Esophagus muscularis mucosa (tissue), 4 donors: ENCODE data around the gene FBXO46. TPM values are rescaled to one million over a fixed set of nuclear protein-coding genes. Genes with fewer than 3 reads are reported as not detected.

Experiments
- DNase-seq: peaks from one replicate; pipeline ENCODE4 v3.0.0-alpha.2; 2017; ENCODE audit errors: extremely low spot score
- H3K27ac ChIP-seq, 4 donors: fragments of 200-600 bp; sonication (generic); replicated peaks in 1 of 4; 1 replicate in 3 of 4; 2 replicates in 1 of 4; pipeline ENCODE4 v1.5.1; 2016 to 2019; ENCODE audit warnings: mild to moderate bottlenecking in 1 of 4
- H3K27me3 ChIP-seq, 4 donors: fragments of 200-600 bp; sonication (generic); one replicate each; pipeline versions ENCODE4 v1.5.1 to v1.6.0; 2016 to 2019
- H3K36me3 ChIP-seq, 4 donors: fragments of 200-600 bp; sonication (generic); one replicate each; pipeline ENCODE4 v1.5.1; 2016 to 2019
- H3K4me1 ChIP-seq, 4 donors: fragments of 200-600 bp; sonication (generic); one replicate each; pipeline ENCODE4 v1.5.1; 2016 to 2019
- H3K4me3 ChIP-seq, 4 donors: fragments of 200-600 bp; sonication (generic); 1 replicate in 2 of 4; 2 replicates in 2 of 4; pipeline ENCODE4 v1.5.1; 2016 to 2019; ENCODE audit warnings: mild to moderate bottlenecking in 4 of 4, moderate library complexity in 1 of 4
- H3K9me3 ChIP-seq, 4 donors: fragments of 200-600 bp; sonication (generic); 1 replicate in 3 of 4; 2 replicates in 1 of 4; pipeline ENCODE4 v1.5.1; 2016 to 2019
- CTCF ChIP-seq, 3 experiments: fragments of 200-600 bp in 2 of 3; fragments of 450-650 bp in 1 of 3; sonication (generic) in 2 of 3; IDR thresholded peaks; one replicate each; pipeline ENCODE4 v1.5.1; 2017 to 2019; ENCODE audit warnings: antibody characterized with exemption in 3 of 3, mild to moderate bottlenecking in 2 of 3, moderate library complexity in 1 of 3
- EP300 ChIP-seq: sonication (generic); formaldehyde crosslinking; IDR thresholded peaks from one replicate; pipeline ENCODE4 v1.6.1; 2017; ENCODE audit warnings: antibody characterized with exemption
- POLR2A ChIP-seq: fragments of 450-650 bp; IDR thresholded peaks from one replicate; pipeline ENCODE4 v1.6.1; 2017; ENCODE audit warnings: antibody characterized with exemption, moderate library complexity, mild to moderate bottlenecking, low read depth
- POLR2AphosphoS5 ChIP-seq, 2 donors: sonication (generic); formaldehyde crosslinking; IDR thresholded peaks; one replicate each; pipeline ENCODE4 v1.6.1; 2017; ENCODE audit warnings: antibody characterized with exemption in 2 of 2
- WGBS: methylation state at CpG from one replicate; pipeline ENCODE4 v1.1.5; 2018; 5-methylcytosine and 5-hydroxymethylcytosine counted together
- intact Hi-C: fragments of 100-400 bp; cut with DNase I; formaldehyde crosslinking; loops from one replicate; pipeline ENCODE4 v1.15.1; 2023
- total RNA-seq, 4 donors: library from RNA; depleted of rRNA; stranded (reverse); fragments of >200 nt; gene quantifications; one replicate each; pipeline versions ENCODE4 v1.1.0 to v1.2.1, GENCODE V29; 2016

Gene FBXO46
- total RNA-seq, 4 donors from 2014 or later = 8.6 to 27.7 (median 18.2) TPM

GRCh38 chr19:45763691-45764294 lies 33.1 kb upstream of the FBXO46 start:
- H3K27me3 ChIP-seq = no peaks in the 10 kb centered on the region
- peaks cover 0 to 7% (median 0%) of the 10 kb centered on the region in 4 donors for H3K36me3 ChIP-seq
- H3K4me3 ChIP-seq = peak overlapping the region in 2 of 4 donors; percentile 12 to 20
- peak overlapping the region; percentile 91 to 98 (median 97) for H3K27ac ChIP-seq
- peaks cover 38 to 55% (median 46%) of the 10 kb centered on the region in 4 donors for H3K4me1 ChIP-seq
- no peaks in the 10 kb centered on the region for H3K9me3 ChIP-seq
- DNase-seq = no peak
- TF ChIP-seq POLR2A (no peak), POLR2AphosphoS5 (IDR thresholded peaks at IDR 0.05) (no peak), CTCF (IDR thresholded peaks at IDR 0.05) (no peak), EP300 (no peak)
- WGBS = 56% methylated on average over 17 of the region's 27 CpGs
- intact Hi-C loops = no loop called here

GRCh38 chr19:45762870-45763631 lies 32.4 kb upstream of the FBXO46 start:
- intact Hi-C loops = no loop called here
- H3K4me1 ChIP-seq = peaks cover 38 to 52% (median 46%) of the 10 kb centered on the region in 4 donors

GRCh38 chr19:45761714-45762113 lies 31.0 kb upstream of the FBXO46 start:
- no peaks in the 10 kb centered on the region for H3K9me3 ChIP-seq
- TF ChIP-seq POLR2A = no peak
- no peak for TF ChIP-seq POLR2AphosphoS5 (IDR thresholded peaks at IDR 0.05)
- no peak for TF ChIP-seq CTCF (IDR thresholded peaks at IDR 0.05)
- no peak for TF ChIP-seq EP300
- peaks cover 32 to 42% (median 39%) of the 10 kb centered on the region in 4 donors for H3K4me1 ChIP-seq
- WGBS = 78% methylated on average over 11 of the region's 17 CpGs
- H3K27ac ChIP-seq = no peak overlapping the region
- H3K36me3 ChIP-seq = peaks cover 0 to 7% (median 0%) of the 10 kb centered on the region in 4 donors
- no peak overlapping the region for H3K4me3 ChIP-seq
- no peak for DNase-seq
- intact Hi-C loops = no loop called here
- H3K27me3 ChIP-seq = no peaks in the 10 kb centered on the region

More at GRCh38 chr19:45762870-45763631, 32.4 kb upstream of the FBXO46 start:
- no peak for DNase-seq
- H3K27ac ChIP-seq = peak overlapping the region; percentile 91 to 98 (median 97)
- WGBS = 91% methylated on average over 6 of the region's 15 CpGs
- H3K4me3 ChIP-seq = no peak overlapping the region
- no peaks in the 10 kb centered on the region for H3K27me3 ChIP-seq
- peaks cover 0 to 7% (median 0%) of the 10 kb centered on the region in 4 donors for H3K36me3 ChIP-seq
- H3K9me3 ChIP-seq = no peaks in the 10 kb centered on the region
- TF ChIP-seq EP300 = no peak
- no peak for TF ChIP-seq CTCF (IDR thresholded peaks at IDR 0.05)
- no peak for TF ChIP-seq POLR2A
- TF ChIP-seq POLR2AphosphoS5 (IDR thresholded peaks at IDR 0.05) = no peak

GRCh38 chr19:45758921-45759320 lies 28.2 kb upstream of the FBXO46 start:
- TF ChIP-seq POLR2AphosphoS5 (IDR thresholded peaks at IDR 0.05) = no peak
- Histone ChIP-seq H3K4me1 (peaks cover 4 to 14% (median 12%) of the 10 kb centered on the region in 4 donors), H3K9me3 (no peaks in the 10 kb centered on the region), H3K36me3 (no peaks in the 10 kb centered on the region), H3K4me3 (no peak overlapping the region), H3K27me3 (no peaks in the 10 kb centered on the region), H3K27ac (no peak overlapping the region)
- intact Hi-C loops = no loop called here
- 76% methylated on average over 3 of the region's 9 CpGs for WGBS
- DNase-seq = no peak

GRCh38 chr19:45757695-45758094 lies 27.0 kb upstream of the FBXO46 start:
- Histone ChIP-seq H3K27me3 (no peaks in the 10 kb centered on the region), H3K36me3 (no peaks in the 10 kb centered on the region)
- WGBS = 82% methylated on average over 9 of the region's 9 CpGs

More at GRCh38 chr19:45757695-45758094, 27.0 kb upstream of the FBXO46 start:
- TF ChIP-seq POLR2AphosphoS5 (IDR thresholded peaks at IDR 0.05) (no peak), CTCF (IDR thresholded peaks at IDR 0.05) (no peak), POLR2A (no peak), EP300 (no peak)
- intact Hi-C loops = no loop called here
- DNase-seq = no peak
- Histone ChIP-seq H3K9me3 (no peaks in the 10 kb centered on the region), H3K4me1 (peaks cover 0 to 1% (median 0%) of the 10 kb centered on the region in 4 donors), H3K27ac (no peak overlapping the region), H3K4me3 (no peak overlapping the region)
